COLO668 (cell line): Measurements from ENCODE around the gene ANKRD13C.
"Not testable (repeated sequence)": the region's sequence is repeated elsewhere in the genome, so short reads cannot be mapped to it uniquely, and the experiment has no call there.

Experiments
- DNase-seq: peaks from one replicate; lab custom pipeline; 2025; ENCODE audit not compliant: unreplicated experiment; lab: John Stamatoyannopoulos, UW

The ANKRD13C gene

GRCh38 chr1:70360321-70360720 lies 5.8 kb upstream of the ANKRD13C start:
- DNase-seq: no peak

GRCh38 chr1:70358921-70359564 lies 4.5 kb upstream of the ANKRD13C start:
- DNase-seq: no peak

- no peak for DNase-seq
Observed at GRCh38 chr1:70355920-70356319, 1.4 kb upstream of the ANKRD13C start.

- DNase-seq: no peak
Observed at GRCh38 chr1:70355111-70355407, 537 bp upstream of the ANKRD13C start.

- peak; percentile 76 for DNase-seq
Observed at GRCh38 chr1:70353601-70354331, 756 bp downstream of the ANKRD13C start.

GRCh38 chr1:70353044-70353443 lies 1.5 kb downstream of the ANKRD13C start:
- no peak for DNase-seq

- DNase-seq: not testable (repeated sequence)
Observed at GRCh38 chr1:70349799-70350198, 4.7 kb downstream of the ANKRD13C start.

GRCh38 chr1:70348399-70349165 lies 5.9 kb downstream of the ANKRD13C start:
- DNase-seq: no peak

GRCh38 chr1:70339644-70340043 lies 14.9 kb downstream of the ANKRD13C start:
- not testable (repeated sequence) for DNase-seq

GRCh38 chr1:70336050-70336449 lies 18.5 kb downstream of the ANKRD13C start:
- DNase-seq: no peak

- no peak for DNase-seq
Observed at GRCh38 chr1:70334436-70334835, 20.1 kb downstream of the ANKRD13C start.

- DNase-seq: no peak
Observed at GRCh38 chr1:70333245-70333644, 21.3 kb downstream of the ANKRD13C start.

GRCh38 chr1:70331962-70332361 lies 22.6 kb downstream of the ANKRD13C start:
- no peak for DNase-seq

- no peak for DNase-seq
Observed at GRCh38 chr1:70327306-70328076, 27.0 kb downstream of the ANKRD13C start.

- no peak for DNase-seq
Observed at GRCh38 chr1:70324683-70325082, 29.8 kb downstream of the ANKRD13C start.

- DNase-seq: no peak
Observed at GRCh38 chr1:70319750-70320149, 34.8 kb downstream of the ANKRD13C start.

GRCh38 chr1:70318191-70318590 lies 36.3 kb downstream of the ANKRD13C start:
- DNase-seq: no peak

GRCh38 chr1:70317087-70317486 lies 37.4 kb downstream of the ANKRD13C start:
- no peak for DNase-seq

- DNase-seq: no peak
Observed at GRCh38 chr1:70315782-70316181, 38.7 kb downstream of the ANKRD13C start.

- DNase-seq: no peak
Observed at GRCh38 chr1:70314706-70315304, 39.7 kb downstream of the ANKRD13C start.

GRCh38 chr1:70311369-70311768 lies 43.2 kb downstream of the ANKRD13C start:
- DNase-seq: no peak
